Stimulated activated CD4-positive, alpha-beta T cell treated with anti-CD3 and anti-CD28 coated beads, Interleukin-2, amount 100 ng/mL, for 24 hours (primary cell): ENCODE data around the gene CIBAR2.

Source experiments
- DNase-seq, 2 donors: peaks; one replicate each; pipeline ENCODE4 v3.0.0-alpha.2; 2020

The CIBAR2 gene

DNA sequence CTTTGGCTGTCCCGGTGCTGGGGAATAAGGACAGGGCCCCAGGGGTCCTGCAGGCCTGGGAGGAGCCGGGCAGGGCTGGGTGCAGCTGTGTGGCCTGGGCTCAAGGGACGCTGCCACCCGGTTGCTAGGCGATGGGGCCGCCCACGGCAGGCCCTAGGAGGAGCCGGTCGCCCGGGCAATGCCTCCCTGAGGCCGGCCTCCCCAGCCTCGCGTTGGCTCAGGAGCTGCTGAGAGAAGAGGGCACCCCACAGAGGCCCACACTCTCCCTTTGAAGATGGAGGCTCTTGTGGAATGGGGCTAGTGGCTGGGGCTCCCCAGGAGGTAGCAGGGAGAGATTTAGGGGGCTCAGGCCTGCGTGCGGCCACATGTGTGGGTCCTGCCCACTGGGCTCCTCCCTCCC is at the start of gene CIBAR2:
Gene CIBAR2 (minus strand): TSS at position 109 of the 400 bp plus-strand sequence. CDS start 120 bp downstream, outside the sequence.
- no peak for DNase-seq

DNA sequence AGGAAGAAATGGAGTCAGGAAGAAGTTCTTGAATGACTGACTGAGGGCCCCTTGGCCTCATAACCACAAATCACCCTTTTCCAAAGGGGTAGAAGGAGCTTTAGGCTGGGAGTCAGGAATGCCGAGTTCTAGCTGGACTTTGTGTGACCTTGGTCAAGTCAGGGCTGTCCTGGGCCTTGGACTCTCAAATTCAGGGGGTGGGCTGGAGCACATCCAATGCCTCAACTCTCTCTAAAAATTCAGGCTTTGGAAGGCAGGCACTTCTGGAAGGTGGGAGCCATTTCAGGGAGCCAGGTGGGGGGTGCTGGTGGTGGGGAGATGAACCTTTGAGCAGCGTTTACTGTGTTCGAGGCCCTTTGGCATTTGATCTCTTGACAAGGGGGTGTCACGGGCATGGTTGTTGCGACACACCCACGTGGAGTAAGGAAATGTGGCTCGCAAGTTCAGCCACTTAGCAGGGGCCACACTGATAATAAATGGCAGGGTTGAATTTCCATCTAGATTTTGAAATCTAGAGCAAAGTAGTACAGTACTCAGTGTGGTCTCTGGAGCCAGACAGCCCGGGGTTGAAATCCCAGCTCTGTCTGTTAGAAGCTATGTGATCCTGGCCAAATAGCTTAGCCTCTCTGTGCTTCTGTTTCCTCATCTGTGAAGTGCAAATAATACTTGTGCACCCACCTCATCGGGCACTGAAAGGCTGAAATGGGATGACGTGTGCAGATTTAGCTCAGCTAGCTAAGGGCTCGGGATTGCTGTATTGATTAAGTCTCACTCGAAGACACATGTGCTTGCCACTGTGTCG is 47.1 kb upstream of the CIBAR2 start:
- no peak for DNase-seq

DNA sequence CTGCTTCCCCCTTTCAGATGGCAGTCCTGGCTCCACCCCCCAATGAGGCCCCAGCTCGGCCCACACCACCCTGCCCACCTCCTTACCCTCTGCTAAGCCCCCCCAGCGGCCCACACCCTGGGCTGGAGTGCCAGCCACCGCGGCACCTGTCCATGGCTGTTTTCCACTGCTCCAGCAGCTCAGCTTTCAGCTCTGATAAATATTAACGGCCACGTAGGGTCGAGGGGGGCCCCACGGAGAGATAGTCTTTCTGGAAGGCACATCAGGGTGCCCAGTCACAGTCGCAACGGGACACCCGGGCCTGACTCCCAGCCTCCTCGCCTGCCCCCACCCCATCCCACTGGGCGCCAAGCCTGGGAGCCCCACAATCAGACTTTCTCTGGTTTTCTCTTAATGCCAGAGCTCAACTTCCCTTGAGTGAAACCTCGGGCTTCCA is 46.5 kb upstream of the CIBAR2 start:
- DNase-seq = no peak

DNA sequence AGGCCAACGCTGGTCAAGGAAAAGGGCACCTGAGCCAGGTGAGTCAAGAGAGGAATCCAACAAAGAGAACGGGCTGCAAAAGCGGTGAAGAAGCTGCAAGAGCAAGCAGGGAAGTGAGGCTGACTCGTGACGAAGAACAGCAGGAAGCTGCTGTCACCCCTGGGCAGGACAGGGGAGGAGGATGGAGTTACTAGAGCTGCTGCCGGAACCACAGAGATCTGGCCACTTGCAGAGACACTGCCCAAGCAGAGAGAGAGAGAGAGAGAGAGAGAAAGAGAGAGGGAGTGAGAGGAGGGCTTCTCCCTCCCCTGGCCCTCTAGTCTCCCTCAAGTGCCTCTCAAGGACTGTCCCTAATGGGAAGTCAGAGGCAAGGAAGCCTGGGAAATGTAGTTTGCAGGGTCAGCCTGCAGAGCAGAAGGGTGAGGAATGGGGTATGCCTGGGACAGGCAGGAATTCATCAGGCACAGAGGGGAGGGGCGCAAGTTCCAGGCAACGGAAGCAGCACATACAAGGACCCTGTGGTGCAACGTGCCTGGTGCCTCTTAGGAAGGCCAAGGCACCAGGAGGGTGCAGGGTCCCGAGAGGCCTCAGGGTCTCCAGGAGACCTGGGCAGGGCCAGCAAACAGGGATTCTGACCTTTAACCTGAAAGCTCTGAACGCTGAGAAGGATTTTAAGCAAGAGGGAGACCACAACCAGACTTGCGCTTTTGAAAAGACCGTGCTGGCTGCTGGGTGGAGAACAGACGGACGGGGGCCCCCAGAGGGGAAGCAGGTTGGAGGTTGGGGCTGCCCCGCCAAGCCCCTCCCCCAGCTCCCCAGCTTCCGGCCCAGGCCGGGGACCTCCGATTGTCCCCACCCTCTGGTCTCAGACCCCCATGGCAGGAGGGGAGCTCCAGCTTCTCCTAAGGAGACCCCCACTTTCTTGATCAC is 45.8 kb upstream of the CIBAR2 start:
- no peak for DNase-seq

DNA sequence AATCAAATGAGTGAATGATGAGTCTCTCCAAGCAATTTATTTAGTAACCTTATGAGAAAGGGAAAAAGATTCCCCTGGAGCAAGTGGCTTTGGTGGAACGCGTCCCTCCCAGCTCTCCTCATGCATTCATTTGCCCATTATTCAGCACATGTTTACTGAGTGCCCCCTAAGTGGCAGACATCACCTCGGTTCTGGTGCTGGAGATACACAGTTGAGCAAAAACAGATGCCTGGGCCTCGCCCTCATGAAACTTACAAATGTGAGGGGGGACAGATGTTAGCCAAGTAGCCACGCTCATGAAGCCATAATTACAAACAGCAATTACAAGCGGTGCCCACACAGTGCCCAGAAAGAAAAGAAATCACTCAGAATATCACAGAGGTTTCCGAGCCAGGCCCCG is 45.1 kb upstream of the CIBAR2 start:
- DNase-seq = no peak

DNA sequence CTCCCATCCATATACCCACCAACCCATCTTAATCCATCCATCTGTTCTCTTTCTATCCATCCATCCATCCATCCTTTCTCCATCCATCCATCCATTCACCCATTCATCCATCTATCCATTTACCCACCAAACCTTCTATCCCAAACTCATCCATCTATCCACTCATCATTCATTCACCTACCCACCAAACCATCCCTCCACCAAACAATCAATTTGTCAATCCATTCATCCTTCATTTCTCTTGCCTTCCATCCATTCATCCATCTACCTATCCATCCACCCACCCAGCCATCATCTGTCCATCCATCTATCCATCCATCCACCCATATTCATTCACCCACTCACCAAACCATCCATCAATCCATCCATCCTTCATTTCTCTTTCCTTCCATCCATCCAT is 44.6 kb upstream of the CIBAR2 start:
- no peak for DNase-seq

DNA sequence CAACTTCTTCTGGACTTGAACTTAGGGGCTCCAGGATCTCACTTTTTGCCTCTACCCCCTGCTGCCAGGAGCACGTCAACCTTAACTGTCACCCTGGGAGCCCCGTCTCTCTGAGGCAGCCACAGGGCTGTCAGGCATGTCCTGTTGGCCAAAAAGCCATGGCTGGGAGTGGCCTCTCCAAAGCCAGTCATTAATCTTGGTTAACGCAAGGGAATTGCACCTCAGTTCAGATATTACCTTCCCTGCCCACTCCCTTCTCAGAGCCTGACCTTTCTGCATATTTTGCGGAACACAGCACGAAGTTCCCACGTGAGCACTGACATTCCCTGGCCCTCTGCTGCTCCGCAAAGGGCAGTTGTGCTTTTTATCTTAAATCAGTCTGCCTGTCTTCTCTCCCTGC is 44.2 kb upstream of the CIBAR2 start:
- no peak for DNase-seq

DNA sequence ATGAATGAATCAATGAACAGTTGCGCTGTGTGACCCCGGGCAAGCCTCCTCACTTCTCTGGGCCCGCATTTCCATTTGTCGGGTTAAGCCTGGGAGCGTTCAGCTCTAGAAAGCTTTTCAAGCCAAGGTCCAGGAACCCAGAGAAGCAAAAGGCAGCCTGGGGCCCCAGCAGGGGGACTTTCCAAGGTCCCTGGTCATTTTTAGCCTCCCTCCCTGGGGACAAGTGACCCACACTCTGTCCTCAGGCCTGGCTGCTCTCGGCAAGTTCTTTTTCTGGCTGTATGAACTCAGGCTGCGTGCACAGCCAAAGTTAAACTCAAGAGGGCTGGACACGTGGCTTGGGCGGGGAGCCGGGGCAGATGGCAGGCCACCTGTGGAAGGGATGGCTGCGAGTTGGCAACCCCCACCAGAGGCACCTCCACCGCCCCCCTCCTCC is 41.4 kb upstream of the CIBAR2 start:
- no peak for DNase-seq

DNA sequence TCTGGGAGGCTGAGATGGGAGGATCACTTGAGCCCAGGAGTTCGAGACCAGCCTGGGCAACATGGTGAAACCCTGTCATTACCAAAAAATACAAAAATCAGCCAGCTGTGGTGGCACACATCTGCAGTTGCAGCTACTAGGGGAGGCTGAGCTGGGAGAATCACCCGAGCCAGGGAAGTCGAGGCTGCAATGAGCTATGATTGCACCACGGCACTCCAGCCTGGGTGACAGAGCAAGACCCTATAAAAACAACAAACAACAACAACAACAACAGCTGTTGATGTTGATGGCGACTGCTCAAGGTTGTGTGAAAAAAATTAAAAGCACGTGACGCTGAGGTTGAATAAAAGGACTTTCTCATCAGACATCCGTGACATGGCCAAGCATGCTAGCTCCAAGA is 40.8 kb upstream of the CIBAR2 start:
- no peak for DNase-seq

DNA sequence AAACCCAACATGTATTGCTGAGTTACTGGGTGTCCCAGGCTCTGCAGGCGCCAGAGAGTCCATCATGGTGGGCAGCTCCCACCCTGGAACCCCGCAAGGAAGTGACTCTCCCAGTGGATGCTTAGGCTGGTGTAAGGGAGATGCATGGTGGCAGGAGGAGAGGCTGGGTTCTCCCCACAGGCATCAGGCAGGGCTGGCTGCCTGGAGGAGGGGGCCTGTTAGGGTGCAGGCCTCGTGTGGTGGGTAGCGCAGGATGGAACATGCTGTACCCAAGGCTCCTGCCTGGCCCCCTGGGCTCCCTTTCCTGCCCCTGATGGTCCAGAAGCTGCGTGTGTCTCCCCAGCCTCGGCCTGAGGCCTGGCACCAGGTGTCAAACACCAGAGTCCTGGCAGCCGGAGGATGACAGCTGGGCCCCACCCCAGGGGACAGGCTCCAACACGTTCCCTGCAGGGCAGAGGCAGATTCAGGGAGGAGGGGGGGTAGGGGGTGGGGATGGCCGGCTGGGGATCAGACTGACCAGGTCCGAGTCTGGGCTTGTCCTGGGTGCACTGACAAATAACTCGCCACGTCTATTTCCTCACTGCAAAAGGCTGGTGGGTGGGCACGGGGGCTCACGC is 40.2 kb upstream of the CIBAR2 start:
- DNase-seq = no peak

DNA sequence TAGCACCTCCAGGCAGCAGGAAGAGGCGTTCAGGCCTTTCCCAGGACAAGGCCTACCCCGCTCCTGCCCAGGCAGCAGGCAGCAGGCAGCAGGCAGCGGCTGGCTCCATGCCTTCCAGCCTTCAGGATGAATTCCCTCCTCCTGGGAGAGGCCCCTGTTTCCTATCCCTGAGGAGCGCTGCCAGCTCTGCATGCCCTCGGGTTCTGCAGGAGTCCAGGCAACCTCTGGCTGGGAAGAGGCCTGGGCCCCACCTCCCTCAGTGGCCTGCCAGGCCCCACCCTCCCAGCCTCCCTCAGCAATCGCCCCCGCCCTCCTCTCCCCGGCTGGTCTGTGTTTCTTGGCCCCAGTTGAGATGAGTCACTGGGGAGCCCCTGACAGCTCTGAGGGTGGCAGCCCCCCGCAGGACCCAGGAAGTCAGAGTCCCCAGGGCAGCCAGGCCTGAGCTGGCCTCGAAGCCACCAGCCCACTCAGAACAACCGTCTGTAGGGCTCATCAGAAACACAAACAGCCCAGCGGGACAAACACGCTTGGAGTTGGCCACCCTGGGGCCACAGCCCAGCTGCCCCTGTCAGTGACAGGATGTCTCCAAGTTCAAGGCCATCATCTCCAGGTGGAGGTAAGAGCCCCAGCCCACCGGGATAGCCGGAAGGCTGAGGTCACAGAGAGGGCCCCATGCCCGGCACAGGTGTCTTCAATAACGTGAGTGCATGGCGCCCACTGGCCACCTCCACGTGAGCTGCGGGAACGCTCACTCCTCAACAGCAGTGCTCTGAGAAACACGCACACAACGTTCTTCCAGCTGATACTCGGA is 39.5 kb upstream of the CIBAR2 start:
- no peak for DNase-seq

DNA sequence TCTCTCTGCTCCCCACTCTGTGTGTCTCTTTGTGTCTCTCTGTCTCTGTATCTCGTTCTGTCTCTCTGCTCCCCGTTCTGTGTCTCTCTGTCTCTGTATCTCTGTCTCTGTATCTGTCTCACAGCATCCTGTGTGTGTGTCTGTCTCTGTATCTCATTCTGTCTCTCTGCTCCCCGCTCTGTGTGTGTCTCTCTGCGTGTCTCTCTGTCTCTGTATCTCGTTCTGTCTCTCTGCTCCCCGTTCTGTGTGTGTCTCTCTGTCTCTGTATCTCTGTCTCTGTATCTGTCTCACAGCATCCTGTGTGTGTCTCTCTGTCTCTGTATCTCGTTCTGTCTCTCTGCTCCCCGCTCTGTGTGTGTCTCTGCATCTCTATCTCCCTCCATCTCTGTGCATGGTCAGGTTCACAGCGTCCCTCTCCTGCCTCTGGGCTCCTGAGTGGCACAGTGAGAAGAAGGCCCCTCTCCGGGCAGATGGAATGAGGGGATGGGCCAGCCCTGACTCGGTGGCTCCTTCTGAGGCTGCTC is 38.9 kb upstream of the CIBAR2 start:
- DNase-seq = no peak

DNA sequence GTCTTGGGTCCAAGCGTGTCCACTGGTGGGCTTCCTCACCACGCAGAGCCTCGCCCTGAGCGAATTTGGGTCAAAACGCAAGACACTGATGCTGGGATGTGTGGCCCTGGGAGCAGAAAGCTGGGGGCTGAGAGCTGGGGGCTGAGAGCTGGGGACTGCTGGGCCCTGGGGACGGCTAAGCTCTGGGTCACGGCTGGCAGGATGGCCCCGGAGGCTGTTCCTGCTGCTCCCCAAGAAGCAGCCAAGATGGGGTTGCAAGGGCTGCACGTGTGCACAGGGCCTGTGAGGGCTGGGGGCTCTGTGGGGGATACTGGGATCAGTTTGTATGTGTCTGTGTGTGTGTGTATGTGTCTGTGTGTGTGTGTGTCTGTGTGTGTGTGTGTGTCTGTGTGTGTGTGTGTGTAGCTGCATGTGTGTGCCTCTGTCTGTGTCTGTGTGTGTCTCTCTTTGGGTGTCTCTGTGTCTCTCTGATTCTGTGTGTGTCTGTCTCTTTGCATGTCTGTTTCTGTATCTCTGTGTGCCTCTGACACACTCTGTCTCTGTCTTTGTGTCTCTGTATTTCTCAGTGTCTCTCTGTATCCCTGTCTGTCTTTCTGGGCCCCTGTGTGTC is 38.2 kb upstream of the CIBAR2 start:
- no peak for DNase-seq

DNA sequence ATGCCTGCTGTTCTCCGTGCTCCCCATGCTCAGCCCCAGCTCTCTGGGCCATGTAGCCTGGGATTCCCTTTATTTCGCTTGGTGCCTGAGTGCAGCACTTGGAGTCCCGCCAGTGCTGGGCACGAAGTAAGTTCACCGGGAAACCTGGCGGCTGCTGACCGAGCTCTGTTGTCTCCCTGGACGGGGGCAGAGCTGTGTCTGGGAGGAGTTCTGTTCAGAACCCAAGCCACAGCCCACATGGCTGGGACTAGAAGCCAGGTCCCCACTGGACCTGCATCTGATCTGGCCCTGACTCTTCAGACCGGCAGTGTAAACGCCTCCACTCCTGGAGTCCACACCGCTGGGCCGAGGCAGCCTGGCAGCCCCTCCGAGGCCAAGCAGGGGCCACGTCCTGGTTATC is 37.5 kb upstream of the CIBAR2 start:
- DNase-seq = no peak

DNA sequence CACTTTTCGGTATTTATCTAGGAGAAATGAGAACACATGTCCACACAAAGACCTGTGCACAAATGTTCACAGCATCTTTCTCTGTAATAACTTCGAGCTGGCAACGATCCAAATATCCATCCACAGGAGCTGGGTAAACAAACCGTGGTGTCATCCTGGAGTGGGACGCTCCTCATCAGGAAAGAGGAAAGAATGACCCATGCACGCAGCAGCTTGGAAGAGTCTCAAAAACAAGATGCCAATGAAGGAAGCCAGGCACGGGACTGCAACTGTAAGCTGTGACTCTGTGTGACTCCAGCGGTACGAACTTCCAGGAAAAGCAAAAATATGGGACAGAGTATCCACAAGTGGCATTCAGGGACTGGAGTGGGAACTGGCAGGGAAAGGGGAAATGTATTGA is 36.7 kb upstream of the CIBAR2 start:
- DNase-seq = no peak

DNA sequence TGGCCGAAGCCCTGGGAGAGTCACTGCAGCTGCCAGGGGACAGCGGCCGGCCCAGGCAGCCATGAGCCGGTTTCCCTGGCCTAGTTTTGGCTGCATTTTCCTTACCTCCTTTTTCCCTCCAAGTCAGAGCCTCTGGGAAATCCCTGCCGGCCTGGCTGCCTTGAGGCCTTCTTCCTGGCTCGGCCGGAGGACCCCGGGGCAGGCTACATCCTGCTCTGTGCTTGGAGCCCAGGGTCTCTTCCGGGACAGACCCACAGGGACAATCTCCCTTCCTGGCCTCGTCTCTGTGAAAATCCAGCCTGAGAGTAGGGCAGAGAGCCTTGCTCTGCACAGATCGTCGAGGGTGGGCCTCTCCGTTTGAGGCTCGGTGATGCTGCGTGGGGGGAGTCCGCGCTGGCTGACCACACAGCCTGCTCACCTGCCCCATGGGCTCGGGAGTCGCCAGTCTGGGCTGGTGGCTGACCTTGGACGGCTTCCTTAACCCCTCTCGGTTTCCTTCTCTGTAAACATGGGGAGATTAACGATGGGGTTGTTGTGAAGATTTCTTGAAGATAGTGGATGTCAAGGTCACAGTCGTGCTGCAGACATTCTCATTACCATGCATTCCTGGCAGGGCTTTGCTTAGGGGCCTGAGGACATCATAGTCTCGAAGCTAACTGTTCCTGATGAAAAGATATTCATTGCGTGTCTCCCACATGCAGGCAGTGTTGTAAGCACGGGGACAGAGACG is 34.8 kb upstream of the CIBAR2 start:
- DNase-seq = no peak

DNA sequence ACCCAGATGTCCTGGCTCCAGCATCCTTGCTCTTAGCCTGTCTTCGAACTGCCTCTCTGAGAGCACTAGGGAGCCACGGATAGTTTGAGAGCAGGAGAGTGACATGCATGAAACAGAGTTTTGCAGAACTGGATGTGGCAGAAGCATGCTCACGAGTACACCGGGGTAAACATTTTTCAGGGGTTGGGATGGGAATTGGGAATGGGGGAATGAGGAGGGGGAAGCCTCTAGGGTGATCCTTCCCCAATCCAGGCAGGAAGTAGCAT is 34.2 kb upstream of the CIBAR2 start:
- DNase-seq = no peak

DNA sequence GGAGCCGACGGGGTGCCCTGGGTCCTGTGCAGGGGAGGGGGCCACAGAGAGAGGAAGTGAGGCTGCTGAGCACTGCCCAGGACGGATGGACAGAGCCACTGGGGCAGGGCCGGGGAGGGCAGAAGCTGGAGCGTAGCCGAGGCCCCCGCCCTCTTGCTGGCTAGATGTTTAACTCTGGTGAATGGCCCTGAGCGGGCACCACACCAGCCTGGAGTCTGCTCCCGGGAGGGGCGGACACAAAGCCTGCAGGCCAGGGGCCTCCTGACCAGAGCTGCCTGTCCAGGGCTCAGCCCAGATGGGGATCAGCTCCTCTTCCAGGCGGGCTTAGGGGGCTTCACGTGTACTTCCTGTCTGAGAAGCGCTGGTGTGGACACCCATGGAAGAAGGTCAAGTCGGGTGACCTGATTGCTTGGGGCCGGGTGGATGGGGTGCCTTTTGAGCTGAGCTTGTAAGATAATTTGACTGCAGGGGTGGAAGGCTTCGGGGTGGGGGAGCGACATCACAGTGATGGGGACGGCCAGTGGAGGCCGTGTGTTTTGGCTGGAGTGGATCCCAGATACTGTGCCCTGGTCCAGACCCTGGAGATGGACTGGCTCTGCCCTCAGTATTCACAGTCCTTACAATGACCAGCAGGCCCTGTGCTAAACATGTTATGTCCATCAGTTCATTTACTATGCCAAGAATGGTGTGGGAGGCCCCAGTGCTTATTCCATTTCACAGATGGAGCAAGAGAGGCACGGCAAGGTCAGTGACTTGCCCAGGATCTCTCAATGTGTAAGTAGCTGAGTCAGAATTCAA is 33.7 kb upstream of the CIBAR2 start:
- DNase-seq = no peak

DNA sequence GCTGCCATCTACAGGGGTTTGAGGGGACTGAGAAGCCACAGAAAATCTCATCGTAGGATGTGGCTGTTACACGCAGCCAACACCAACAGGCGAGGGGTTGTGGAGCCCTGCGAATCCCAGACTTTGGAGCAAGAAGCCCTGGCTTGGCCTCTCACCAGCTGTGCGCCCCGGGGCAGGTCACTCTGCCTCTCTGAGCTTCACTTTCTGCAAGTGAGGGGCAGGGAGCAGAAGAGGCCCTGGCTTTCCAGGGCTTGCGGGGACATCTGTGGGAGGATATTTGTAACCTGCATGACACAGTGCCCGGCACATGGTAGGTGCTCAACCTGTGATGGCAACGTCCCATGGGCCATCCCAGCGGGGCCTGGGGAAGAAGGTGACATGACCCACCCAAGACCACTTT is 32.9 kb upstream of the CIBAR2 start:
- DNase-seq = no peak
